A204.1 (cell line): ENCODE results near the gene TOMM34.
A peak's percentile ranks its signal among the peaks of the same experiment; 100 is the strongest.

Experiments used
- FAIRE-seq: peaks from 2 replicates; lab custom pipeline; 2012; peaks lifted over from hg19 to GRCh38; lab: Jason Lieb, UNC

Gene TOMM34, protein sequence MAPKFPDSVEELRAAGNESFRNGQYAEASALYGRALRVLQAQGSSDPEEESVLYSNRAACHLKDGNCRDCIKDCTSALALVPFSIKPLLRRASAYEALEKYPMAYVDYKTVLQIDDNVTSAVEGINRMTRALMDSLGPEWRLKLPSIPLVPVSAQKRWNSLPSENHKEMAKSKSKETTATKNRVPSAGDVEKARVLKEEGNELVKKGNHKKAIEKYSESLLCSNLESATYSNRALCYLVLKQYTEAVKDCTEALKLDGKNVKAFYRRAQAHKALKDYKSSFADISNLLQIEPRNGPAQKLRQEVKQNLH

DNA sequence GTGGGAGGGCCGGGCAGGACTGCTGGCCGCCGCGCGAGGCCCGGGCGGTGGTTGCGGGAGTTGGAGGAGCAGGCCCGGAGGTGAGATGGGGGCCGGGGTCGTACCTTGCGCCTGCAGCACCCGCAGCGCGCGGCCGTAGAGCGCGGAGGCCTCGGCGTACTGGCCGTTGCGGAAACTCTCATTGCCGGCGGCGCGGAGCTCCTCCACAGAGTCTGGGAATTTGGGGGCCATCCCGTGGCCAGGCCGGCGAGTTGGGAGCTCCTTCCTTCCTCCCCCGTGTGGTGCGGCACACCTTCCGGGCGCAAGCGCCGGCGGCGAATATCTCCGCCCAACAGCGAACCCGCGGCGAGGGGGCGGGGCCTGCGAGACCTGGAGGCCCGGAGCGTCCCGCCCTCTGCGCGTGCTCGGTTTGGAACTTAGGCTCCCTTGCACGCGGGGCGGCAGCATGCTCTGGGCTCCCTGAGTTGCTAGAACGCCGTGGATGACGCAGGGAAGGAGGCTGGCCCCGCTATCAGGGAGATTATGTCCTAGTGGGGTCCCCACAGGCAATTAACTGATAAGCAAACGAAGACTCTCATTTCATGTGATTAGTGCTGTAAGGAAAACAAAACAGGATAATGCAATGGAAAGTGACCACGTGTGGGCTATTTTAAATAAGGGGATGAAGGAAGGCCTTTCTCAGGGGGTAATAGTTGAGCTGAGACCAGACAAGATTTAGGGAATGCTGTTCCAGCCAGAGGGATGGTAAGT lies at the start of gene TOMM34:
TSS of gene TOMM34 (minus strand) at position 295 of the 750 bp plus-strand sequence. CDS start at position 231, 64 bp downstream.
- peak; percentile 92 for FAIRE-seq

DNA sequence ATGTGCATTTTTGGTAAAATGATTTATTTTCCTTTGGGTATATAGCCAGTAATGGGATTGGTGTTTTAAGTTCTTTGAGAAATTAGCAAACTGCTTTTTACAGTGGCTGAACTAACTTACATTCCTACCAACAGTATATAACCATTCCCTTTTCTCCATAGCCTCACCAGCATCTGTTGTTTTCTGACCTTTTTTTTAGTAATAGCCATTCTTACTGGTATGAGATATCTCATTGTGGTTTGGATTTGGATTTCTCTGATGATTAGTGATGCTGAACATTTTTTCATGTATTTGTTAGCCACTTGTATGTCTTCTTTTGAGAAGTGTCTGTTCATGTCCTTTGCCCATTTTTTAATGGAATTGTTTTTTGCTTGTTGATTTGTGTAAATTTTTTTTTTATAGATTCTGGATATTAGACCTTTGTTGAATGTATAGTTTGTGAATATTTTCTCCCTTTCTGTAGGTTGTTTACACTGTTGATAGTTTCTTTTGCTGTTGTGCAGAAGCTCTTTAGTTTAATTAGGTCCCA lies 48.4 kb upstream of the TOMM34 start:
- no peak for FAIRE-seq

DNA sequence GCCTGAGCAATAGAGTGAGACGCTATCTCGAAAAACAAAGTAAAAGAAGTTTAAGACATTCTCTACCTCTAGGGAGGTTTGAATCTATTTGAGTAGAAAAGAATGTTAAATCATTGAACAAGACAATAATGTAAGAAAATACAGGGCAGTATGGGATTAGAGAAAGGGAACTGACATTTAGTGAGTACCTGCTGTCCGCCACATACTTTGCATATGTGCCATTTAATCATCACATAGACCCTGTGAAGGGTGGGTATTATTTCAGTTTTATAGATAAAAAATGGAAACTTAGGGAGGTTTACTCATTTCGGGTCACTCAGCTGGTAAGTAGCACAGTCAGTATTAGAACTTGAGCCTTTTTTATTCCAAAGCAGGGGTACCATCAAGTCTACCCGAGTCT lies 37.5 kb upstream of the TOMM34 start:
- FAIRE-seq: no peak

DNA sequence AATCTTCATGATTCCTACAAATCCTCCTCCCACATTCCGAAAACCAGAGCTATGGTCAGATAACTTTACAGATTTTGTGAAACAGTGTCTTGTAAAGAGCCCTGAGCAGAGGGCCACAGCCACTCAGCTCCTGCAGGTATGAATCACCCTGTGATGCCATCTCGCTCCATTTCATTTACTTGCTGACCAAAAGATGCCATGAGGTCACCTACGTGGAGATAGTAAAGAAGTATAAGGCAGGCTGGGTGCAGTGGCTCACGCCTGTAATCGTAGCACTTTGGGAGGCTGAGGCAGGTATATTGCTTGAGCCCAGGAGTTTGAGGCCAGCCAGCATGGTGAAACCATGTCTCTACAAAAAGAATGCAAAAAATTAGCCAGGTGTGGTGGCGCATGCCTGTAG lies 37.0 kb upstream of the TOMM34 start:
- no peak for FAIRE-seq

DNA sequence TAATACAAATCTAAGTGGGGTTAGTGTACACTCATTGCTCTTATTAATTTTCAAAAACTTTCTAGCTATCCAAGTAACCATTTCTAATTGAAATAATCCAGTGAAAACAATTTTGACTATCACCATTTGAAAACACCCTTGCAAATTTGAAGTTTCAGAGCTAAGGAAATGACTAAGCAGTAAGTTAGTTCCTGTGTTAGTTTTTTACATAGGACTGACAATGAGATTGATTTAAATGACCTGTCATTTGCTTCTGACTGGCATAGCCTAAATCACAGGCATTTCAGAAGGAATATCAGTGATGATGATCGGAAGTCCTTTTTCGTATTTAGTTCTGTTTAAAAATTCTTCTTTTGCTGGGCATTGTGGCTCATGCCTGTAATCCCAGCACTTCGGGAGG lies 33.1 kb upstream of the TOMM34 start:
- FAIRE-seq: no peak

DNA sequence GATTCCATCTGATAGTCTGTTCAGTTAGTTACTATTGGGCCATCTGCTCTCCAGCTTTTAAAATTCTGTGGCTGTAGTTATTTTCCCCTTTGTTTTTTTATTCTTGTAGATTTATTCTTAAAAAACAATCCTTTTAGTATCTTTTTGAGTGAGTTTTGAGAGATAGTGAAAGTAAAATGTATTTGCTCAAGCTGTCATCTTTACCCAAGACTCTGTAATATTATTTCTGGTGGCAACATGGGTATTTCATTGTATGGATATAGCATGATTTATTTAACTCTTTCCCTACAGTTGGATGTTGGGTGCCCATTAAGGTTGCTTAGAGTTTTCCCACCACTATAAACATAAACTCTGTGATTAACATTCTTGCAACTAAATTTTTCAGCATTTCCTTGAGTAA lies 30.8 kb upstream of the TOMM34 start:
- no peak for FAIRE-seq

DNA sequence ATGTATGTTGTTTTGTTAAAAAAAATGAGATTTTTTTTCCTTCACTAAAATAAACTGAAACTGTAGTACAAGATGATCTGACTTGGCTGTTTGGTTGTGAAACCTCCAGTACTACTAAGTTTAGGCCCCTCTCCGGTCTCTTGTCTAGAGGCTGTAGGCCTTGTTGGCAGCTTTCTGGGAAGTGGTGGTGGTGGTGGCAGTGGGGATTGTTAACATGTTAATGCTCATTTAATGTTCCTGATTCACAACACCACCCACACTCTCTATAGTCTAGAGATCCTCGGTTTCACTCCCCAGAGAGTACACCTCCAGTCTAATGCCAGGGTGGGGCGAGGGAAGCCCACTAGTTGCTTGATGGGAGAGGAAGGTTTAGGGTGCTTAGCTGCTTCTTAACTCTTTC lies 30.2 kb upstream of the TOMM34 start:
- no peak for FAIRE-seq

DNA sequence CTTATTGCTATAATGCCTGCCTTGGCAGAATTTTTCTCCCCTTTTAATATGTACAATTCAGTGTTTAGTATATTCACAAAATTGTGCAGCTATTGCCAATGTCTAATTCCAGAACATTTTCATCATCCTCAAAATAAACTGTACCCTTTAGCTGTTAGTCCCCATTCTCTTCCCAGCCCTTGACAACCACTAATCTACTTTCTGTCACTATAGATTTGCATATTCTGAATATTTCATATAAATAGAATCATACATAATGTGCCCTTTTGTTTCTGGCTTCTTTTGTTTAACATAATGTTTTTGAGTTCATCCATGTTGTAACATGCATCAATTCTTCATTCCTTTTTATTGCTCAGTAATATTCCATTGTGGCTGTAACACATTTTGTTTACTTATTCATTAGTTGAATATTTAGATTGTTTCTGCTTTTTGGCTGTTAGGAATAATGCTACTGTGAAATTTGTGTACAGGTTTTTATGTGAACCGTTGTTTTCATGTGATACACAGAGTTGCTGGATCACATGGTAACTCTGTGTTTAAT lies 28.5 kb upstream of the TOMM34 start:
- FAIRE-seq: no peak

DNA sequence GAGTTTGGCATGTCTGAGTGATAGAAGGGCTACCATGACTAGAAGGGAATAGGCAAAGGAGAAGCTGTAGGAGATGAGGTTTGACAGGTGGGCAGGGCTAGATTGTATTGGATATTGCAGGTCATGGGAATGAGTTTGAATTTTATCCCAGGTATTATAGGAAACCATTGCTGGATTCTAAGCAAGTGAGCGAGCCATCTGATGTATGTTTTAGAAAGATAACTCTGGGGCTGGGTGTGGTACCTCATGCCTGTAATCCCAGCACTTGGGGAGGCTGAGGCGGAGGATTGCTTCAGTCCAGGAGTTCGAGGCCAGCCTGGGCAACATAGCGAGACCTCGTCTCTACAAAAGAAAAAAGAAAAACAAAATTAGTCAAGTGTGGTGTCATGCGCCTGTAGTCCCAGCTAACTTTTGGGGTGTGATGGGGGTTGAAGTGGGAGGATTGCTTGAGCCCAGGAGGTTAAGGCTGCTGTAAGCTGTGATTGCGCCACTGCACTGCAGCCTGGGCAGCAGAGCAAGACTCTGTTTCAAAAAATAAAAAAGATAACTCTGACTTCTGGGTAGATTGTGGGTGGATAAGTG lies 23.0 kb upstream of the TOMM34 start:
- no peak for FAIRE-seq

DNA sequence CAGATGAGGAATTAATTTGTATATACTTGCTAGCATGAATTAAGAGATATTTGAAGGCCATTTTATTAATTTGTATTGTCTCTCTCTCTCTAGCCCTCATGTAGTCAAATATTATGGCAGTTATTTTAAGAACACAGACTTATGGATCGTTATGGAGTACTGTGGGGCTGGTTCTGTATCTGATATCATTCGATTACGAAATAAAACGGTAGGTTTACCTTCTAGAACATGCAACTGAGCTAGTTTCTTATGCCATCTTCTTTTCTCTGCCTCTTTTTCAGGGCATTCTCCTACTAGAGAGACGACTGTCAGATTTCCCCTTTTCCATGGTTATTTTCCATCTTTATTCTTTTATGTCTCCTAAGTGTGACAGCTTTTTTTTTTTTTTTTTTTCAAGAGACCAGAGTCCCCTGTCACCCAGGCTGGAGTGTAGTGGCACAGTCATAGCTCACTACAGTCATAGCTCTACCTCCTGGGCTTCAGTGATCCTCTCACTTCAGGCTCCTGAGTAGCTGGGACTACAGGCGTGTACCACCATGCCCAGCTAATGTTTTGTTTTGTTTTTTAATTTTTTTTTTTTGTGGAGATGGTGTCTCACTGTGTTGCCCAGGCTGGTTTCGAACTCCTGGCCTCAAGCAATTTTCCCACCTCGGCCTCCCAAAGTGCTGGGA lies 21.7 kb upstream of the TOMM34 start:
- FAIRE-seq: no peak

DNA sequence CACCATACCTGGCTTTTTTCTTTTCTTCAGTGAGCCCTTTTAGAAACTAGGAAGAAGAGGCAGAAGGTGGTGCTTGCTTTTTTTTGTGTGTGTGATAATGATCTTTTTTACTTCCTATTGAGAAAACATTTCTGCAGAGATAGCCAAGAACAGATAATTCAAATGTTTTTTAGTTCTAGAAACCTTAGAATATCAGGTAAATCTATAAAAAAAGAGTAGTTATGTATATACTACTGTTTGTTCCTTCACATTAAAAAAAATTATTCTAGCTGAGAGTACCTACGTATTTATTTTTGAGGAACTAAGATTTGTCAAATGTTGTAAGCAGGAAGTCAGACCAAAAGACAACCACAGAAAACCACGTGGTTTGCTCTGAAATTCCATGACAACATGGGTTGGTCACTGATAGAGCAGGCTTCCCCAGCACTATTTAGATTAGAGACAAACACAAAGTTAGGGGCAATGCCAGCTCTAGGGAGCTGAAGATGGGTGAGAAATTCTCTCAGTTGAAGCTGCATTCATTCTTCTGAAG lies 19.0 kb upstream of the TOMM34 start:
- FAIRE-seq: no peak

DNA sequence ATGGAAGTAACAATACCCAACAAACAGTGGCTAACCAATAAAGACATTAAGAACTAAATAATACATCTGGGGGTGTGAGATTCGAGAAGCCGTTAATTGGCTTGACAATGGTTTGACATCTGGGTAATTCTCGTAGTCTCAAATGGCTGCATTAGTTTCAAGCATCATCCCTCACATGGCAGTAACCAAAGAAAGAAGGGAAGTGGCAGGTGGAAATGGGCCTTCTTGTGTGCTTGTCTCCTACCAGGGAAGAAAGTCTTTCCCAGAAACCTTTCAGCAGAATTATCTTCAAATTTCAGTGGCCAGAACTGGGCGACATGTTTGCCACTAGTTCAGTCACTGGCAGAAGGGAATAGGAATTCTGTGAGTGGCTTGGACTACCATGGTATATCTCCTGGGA lies 16.5 kb upstream of the TOMM34 start:
- no peak for FAIRE-seq

DNA sequence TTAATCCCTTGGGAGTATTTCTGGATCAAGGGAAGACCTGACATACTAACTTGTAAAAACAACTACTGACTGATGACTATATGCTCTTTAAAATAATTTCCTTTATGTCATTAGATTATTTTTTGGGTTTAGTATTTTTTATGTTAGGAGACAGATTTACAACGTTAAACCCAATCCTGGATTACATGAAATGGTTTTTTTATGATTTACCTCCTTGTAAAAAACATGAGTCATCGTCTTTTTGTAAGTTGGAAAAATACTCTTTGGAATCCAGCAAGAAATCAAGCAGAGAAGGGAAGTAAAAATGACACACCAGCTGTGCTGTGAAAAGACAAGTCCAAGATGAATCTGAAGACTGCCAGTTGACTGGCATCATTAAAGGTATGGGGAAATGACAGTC lies 12.9 kb upstream of the TOMM34 start:
- no peak for FAIRE-seq

DNA sequence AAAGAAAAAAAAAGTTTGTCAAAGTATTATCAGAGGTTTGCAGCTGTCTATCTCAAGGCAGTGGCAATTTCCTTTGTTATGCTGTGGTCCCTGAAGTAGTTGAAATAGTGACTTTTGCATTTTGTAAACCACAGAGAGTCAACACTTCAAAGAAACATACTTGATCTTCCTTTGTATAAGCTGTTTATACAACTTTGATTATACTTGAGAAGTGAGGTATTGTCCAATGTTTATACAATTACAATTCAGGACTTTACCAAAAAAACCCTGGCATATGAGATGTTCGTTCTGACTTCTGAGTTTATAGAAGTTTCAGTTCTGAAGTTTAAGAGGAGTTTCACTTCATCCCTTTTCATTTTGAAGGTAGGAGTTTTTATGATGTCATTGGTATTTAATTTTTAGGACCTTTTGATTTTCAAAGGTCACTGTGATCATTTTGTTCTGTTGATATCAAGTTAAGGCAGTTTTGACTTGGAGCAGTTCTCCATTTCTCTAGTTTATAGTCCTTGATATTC lies 10.1 kb upstream of the TOMM34 start:
- FAIRE-seq: no peak

DNA sequence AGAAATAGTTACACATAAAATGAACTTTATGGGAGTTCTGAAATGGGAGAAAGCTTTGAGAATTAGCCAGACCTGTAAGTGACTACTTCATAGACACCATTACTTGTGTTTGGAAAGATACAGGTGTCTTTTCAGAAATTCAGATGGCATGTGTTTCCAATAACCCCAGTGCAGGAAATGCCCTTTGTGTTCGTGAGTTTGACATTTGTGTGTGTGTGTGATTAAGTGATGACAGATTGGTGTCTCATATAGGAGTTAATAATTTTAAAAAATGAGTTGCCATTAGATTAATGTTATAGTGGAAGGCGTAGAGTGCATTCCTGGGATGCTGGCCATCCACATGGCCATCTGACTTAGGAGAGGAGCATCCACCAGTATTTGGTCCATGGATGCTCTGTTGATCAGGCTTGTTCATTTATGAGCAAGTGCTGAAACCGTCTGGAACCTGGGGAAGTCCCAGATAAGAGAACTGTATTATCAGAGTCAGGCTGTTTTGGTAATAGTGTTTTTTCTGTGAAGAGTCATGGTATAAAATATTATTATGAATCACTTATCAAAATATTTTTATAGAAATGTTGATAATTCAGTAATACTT lies 9.2 kb upstream of the TOMM34 start:
- no peak for FAIRE-seq

DNA sequence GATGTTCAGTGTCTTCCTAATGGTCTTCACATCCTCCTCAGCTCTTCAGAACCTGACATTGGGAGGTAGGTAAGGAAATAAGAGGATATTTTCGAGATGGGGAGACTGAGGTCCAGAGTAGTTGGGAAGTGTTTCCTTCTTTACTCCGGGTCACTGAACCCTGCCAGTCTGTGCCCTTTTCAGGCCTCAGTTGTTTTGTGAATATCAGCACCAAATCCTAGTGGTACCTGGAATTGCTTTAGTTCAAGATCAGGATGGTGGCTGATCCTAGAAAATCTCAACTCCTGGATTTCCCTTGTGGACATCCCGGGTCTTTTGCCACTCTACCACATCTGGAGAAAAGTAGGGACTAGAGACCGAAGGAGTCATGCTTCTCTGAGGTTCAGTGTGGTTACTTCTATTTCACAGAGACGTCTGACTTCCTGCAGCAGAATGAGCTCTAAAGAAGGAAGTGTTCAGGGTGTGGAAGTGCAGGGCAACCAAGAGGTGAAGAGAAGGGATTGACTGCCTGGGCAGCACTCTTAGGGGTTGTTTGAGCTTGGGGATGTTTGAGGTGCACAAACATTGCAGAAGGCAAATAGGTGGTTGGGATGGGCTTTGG lies 7.1 kb upstream of the TOMM34 start:
- no peak for FAIRE-seq

DNA sequence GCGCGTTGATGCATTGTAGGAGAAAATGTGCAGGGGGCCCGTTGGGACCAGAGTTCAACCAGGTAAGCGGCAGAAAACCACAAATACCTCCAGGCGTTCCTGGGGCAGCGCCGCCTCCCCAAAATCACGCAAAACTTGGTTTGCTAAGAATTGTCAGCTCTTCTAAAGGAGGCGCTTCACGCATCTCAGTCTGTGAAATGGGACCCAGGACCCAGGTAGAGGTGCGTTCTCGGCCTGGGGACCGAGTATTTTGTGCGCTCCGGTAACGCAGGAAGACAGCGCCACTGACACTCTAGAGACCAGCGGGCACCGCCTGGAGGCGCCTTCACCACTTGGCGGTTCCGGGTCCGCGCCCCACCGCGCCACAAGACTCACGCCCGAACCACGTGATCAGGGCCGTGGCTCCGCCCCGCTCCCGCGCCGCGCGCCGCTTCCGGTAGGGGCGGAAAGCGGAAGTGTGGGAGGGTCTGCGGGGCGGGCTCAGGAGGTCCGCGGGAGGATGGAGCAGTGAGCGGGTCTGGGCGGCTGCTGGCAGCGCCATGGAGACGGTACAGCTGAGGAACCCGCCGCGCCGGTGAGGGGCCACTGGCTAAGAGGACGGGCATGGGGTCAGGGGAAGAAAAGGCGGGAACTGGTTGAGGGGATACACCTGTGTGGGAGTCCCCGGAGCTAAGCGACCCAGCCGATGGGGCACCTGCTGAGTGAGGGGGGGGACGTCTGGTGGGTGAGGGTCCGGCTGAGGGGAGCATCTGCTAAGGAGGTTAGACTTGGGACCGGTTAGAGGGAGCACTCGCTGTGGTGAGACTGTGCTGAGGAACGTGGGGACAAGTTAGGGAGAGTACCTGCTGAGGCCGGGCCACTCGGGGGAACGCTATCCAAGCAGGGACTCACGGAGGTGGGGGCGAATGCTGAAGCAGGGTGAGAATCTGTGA lies 6.1 kb upstream of the TOMM34 start, which contains the start of gene STK4:
TSS of gene STK4 (plus strand) at position 483 of the 932 bp plus-strand sequence. CDS start at position 540, 57 bp downstream.
- peak; percentile 37 for FAIRE-seq

DNA sequence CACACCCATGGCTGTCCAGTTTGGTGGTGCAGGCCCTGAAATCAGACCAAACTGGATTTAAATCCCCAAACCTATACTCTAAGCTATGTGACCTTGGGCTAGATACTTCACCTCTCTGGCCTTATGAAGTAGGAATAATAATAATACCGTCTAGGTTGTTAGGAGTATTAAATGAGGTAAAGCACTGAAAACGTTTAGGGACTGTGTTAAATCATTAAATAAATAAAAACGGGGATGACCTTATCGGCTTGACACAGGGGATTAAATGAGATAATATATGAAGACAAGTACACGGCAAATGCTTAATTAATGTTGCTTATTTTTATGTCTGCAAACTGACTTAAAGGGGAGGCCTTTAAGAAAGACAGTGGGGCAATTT lies 5.4 kb upstream of the TOMM34 start:
- no peak for FAIRE-seq

DNA sequence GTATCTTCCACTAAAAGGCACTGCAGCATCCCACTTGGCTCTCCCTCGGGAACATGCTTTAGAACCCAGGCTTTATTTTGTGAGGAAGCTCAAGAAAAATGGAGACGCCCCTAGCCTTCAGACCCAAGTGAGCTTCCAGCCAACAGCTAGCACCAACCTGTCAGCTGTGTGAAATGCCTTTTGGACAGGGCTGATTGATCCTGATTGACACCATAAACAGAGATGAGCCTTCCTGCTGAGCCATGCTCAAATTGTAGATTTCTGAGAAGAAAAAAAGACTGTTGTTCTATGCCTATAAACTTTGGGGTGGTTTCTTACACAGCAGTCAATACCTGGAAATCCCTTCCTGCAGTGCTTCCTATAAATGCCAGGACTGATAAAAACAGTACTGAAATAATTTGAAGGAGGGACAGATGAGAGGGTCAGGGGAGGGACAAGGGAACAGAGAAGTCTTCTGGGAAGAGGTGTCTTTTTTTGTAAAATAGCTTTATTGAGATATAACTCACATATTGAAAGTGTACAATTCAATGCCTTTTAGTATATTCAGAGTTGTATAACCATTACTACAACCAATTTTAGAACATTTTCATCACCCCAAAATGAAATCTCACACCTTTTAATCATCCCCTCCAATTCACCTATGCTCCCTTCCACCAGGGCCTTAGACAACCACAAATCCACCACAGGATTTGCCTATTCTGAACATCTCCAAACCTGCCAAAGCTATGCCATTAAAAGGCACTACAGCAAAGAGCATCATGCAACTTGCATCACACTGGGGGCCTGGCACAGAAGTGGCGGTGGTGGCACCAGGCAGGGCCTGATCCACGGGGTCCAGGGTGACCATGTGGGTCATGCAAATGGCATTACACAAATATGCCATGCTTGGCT lies 3.4 kb upstream of the TOMM34 start:
- no peak for FAIRE-seq
